GM12892 (cell line): Measurements from ENCODE around the gene PAK3.

Source experiments
- DNase-seq: peaks from one replicate; pipeline ENCODE4 v3.0.0; 2011; ENCODE audit not compliant: insufficient read length
- FAIRE-seq: peaks from 2 replicates; lab custom pipeline; 2011; peaks lifted over from hg19 to GRCh38; lab: Jason Lieb, UNC
- POLR2A ChIP-seq: IDR thresholded peaks from 2 replicates; pipeline ENCODE4 v1.6.1; 2011; ENCODE audit warnings: low read depth, low read length, control low read depth
- POLR2AphosphoS5 ChIP-seq: IDR thresholded peaks from 2 replicates; pipeline ENCODE4 v1.6.1; 2011; ENCODE audit warnings: low read depth, low read length, control low read depth
- TAF1 ChIP-seq: IDR thresholded peaks from 2 replicates; pipeline ENCODE4 v1.6.1; 2011; ENCODE audit warnings: low read depth, mild to moderate bottlenecking, control low read depth, low read length, borderline replicate concordance

The PAK3 gene

GRCh38 chrX:111133389-111133788 is 37.4 kb downstream of the PAK3 start:
- FAIRE-seq: no peak
- TF ChIP-seq POLR2A (no peak), POLR2AphosphoS5 (no peak), TAF1 (no peak)
- DNase-seq: no peak

- no peak for TF ChIP-seq POLR2A
- no peak for TF ChIP-seq TAF1
- TF ChIP-seq POLR2AphosphoS5: no peak
- no peak for DNase-seq
- no peak for FAIRE-seq
These were observed 49.9 kb downstream of the PAK3 start for GRCh38 chrX:111145878-111146277.

- no peak for FAIRE-seq
- TF ChIP-seq POLR2AphosphoS5: no peak
- TF ChIP-seq TAF1: no peak
- no peak for TF ChIP-seq POLR2A
- DNase-seq: no peak
These were observed 55.8 kb downstream of the PAK3 start for GRCh38 chrX:111151764-111152163.

GRCh38 chrX:111159232-111159631 is 63.2 kb downstream of the PAK3 start:
- FAIRE-seq: no peak
- TF ChIP-seq POLR2AphosphoS5 (no peak), POLR2A (no peak), TAF1 (no peak)
- no peak for DNase-seq

- FAIRE-seq: no peak
- TF ChIP-seq POLR2AphosphoS5 (no peak), POLR2A (no peak), TAF1 (no peak)
- no peak for DNase-seq
These were observed 68.7 kb downstream of the PAK3 start for GRCh38 chrX:111164728-111165127.

- TF ChIP-seq POLR2AphosphoS5: no peak
- no peak for TF ChIP-seq TAF1
- TF ChIP-seq POLR2A: no peak
- FAIRE-seq (no peak), DNase-seq (no peak)
These were observed 69.9 kb downstream of the PAK3 start for GRCh38 chrX:111165902-111166301.

- DNase-seq: no peak
- no peak for FAIRE-seq
- no peak for TF ChIP-seq POLR2AphosphoS5
- no peak for TF ChIP-seq POLR2A
- no peak for TF ChIP-seq TAF1
These were observed 71.3 kb downstream of the PAK3 start for GRCh38 chrX:111167334-111167733.

GRCh38 chrX:111168314-111168713 is 72.3 kb downstream of the PAK3 start:
- DNase-seq (no peak), FAIRE-seq (no peak)
- no peak for TF ChIP-seq TAF1
- no peak for TF ChIP-seq POLR2A
- TF ChIP-seq POLR2AphosphoS5: no peak

- no peak for TF ChIP-seq TAF1
- DNase-seq (no peak), FAIRE-seq (no peak)
These were observed 73.2 kb downstream of the PAK3 start for GRCh38 chrX:111169141-111169540.

- FAIRE-seq (no peak), DNase-seq (no peak)
- TF ChIP-seq POLR2A (no peak), POLR2AphosphoS5 (no peak), TAF1 (no peak)
These were observed 74.0 kb downstream of the PAK3 start for GRCh38 chrX:111170017-111170416.

- FAIRE-seq: no peak
- TF ChIP-seq POLR2AphosphoS5: no peak
- TF ChIP-seq POLR2A: no peak
- no peak for TF ChIP-seq TAF1
- DNase-seq: no peak
These were observed 84.8 kb downstream of the PAK3 start for GRCh38 chrX:111180750-111181240.

GRCh38 chrX:111181951-111182350 is 86.0 kb downstream of the PAK3 start:
- no peak for DNase-seq
- no peak for FAIRE-seq
- TF ChIP-seq POLR2A (no peak), TAF1 (no peak), POLR2AphosphoS5 (no peak)

- DNase-seq (no peak), FAIRE-seq (no peak)
- TF ChIP-seq TAF1: no peak
- TF ChIP-seq POLR2AphosphoS5: no peak
- TF ChIP-seq POLR2A: no peak
These were observed 87.0 kb downstream of the PAK3 start for GRCh38 chrX:111182997-111183396.
